COR-L47 (cell line): ENCODE measurements around the gene PRRT4.

Experiments used
- DNase-seq: peaks from one replicate; lab custom pipeline; 2025; lab: John Stamatoyannopoulos, UW

PRRT4 gene

GRCh38 chr7:128395748-128396147 is 34.3 kb upstream of the PRRT4 start:
- no peak for DNase-seq

GRCh38 chr7:128394904-128395496 is 33.5 kb upstream of the PRRT4 start:
- no peak for DNase-seq

- DNase-seq, result no peak
Measured at GRCh38 chr7:128393526-128394330, 32.2 kb upstream of the PRRT4 start.

GRCh38 chr7:128392446-128393327 is 31.2 kb upstream of the PRRT4 start:
- DNase-seq, result no peak

GRCh38 chr7:128391805-128392204 is 30.3 kb upstream of the PRRT4 start:
- no peak for DNase-seq

- no peak for DNase-seq
Measured at GRCh38 chr7:128390871-128391565, 29.5 kb upstream of the PRRT4 start.

- DNase-seq, result no peak
Measured at GRCh38 chr7:128389618-128390329, 28.3 kb upstream of the PRRT4 start.

GRCh38 chr7:128389085-128389617 is 27.7 kb upstream of the PRRT4 start:
- no peak for DNase-seq

GRCh38 chr7:128388145-128388485 is 26.6 kb upstream of the PRRT4 start:
- no peak for DNase-seq

GRCh38 chr7:128387216-128388144 is 26.0 kb upstream of the PRRT4 start:
- peak; percentile 80 for DNase-seq

GRCh38 chr7:128385988-128386925 is 24.8 kb upstream of the PRRT4 start:
- DNase-seq, result no peak

- no peak for DNase-seq
Measured at GRCh38 chr7:128384726-128385125, 23.2 kb upstream of the PRRT4 start.

GRCh38 chr7:128383776-128384175 is 22.3 kb upstream of the PRRT4 start:
- DNase-seq, result no peak

- DNase-seq, result no peak
Measured at GRCh38 chr7:128381161-128381821, 19.8 kb upstream of the PRRT4 start.

- DNase-seq, result no peak
Measured at GRCh38 chr7:128380483-128381106, 19.1 kb upstream of the PRRT4 start.

- DNase-seq, result no peak
Measured at GRCh38 chr7:128379900-128380479, 18.5 kb upstream of the PRRT4 start.

GRCh38 chr7:128378637-128379036 is 17.1 kb upstream of the PRRT4 start:
- no peak for DNase-seq

GRCh38 chr7:128376077-128376476 is 14.6 kb upstream of the PRRT4 start:
- DNase-seq, result no peak
